Kidney (tissue), 2 donors: ENCODE results near the gene CDK12. TPM values are rescaled to one million over a fixed set of nuclear protein-coding genes. Genes with fewer than 3 reads are reported as not detected.

Source experiments
- polyA plus RNA-seq: library from polyadenylated mRNA; stranded (reverse); fragments of 350-450 nt; fragmentation: Illumina TruSeq; extraction: RNeasy Lipid Tissue Mini Kit (QIAGEN cat#74804); gene quantifications from one replicate; pipeline ENCODE4 v1.2.3, GENCODE V29; 2014; ENCODE audit warnings: low read depth, low replicate concordance; ENCODE audit not compliant: insufficient read depth
- total RNA-seq: library from RNA; stranded (reverse); fragmentation: NEBNext Ultra II Directional; extraction: Animal tissue kit (Norgen Biotek cat#: 25700); gene quantifications from one replicate; pipeline ENCODE4 v1.2.1, GENCODE V29; 2021
- donor health status: DM: yes; HTN: yes; CAD: no.

CDK12 gene
- total and polyA plus RNA-seq, 2 donors from 2014 or later: 5.6 to 55.3 TPM

Other genes starting within 250 kb of the CDK12 start
- 15.3 TPM for gene STAC2, start 235.5 kb upstream of the CDK12 start, total RNA-seq
- 18.9 TPM for gene STAC2, start 235.5 kb upstream of the CDK12 start, polyA plus RNA-seq
- 16.1 TPM for gene FBXL20, start 59.9 kb upstream of the CDK12 start, total RNA-seq
- 3.2 TPM for gene FBXL20, start 59.9 kb upstream of the CDK12 start, polyA plus RNA-seq
- 34.6 TPM for gene MED1, start 10.2 kb upstream of the CDK12 start, total RNA-seq
- gene MED1, start 10.2 kb upstream of the CDK12 start, polyA plus RNA-seq: 7.1 TPM
- not detected for gene NEUROD2, start 146.4 kb downstream of the CDK12 start, total RNA-seq
- gene NEUROD2, start 146.4 kb downstream of the CDK12 start, polyA plus RNA-seq: not detected
- gene PPP1R1B, start 165.5 kb downstream of the CDK12 start, total RNA-seq: 31.1 TPM
- 22.9 TPM for gene PPP1R1B, start 165.5 kb downstream of the CDK12 start, polyA plus RNA-seq
- gene STARD3, start 175.7 kb downstream of the CDK12 start, total RNA-seq: 47.6 TPM
- gene STARD3, start 175.7 kb downstream of the CDK12 start, polyA plus RNA-seq: 32.1 TPM
- 1.5 TPM for gene TCAP, start 203.9 kb downstream of the CDK12 start, total RNA-seq
- gene TCAP, start 203.9 kb downstream of the CDK12 start, polyA plus RNA-seq: 1.7 TPM
- gene PNMT, start 207.0 kb downstream of the CDK12 start, total RNA-seq: 8.2 TPM
- gene PNMT, start 207.0 kb downstream of the CDK12 start, polyA plus RNA-seq: 2.0 TPM
- 48.5 TPM for gene PGAP3, start 226.6 kb downstream of the CDK12 start, total RNA-seq
- 33.8 TPM for gene PGAP3, start 226.6 kb downstream of the CDK12 start, polyA plus RNA-seq
- 186 TPM for gene ERBB2, start 238.6 kb downstream of the CDK12 start, total RNA-seq
- 76.5 TPM for gene ERBB2, start 238.6 kb downstream of the CDK12 start, polyA plus RNA-seq